IMR-90 (cell line): ENCODE data around the gene ADAMTSL4. TPM values are rescaled to one million over a fixed set of nuclear protein-coding genes. Genes with fewer than 3 reads are reported as not detected.

Experiments
- ATAC-seq: fragments of 200-7000 bp; cut with Tn5 transposase; 2 replicates; pipeline ENCODE4 v1.9.1; 2020; ENCODE audit warnings: low read depth, mild to moderate bottlenecking, moderate library complexity
- BruUV-seq: library from RNA; stranded (reverse); fragments of 400-500 nt; replicated peaks from 2 replicates; lab custom pipeline; 2021; lab: Mats Ljungman, UMichigan
- CTCF ChIA-PET: fragments of 300-600 bp; formaldehyde crosslinking; extraction: SDS; loops from one replicate; lab custom pipeline; 2021; ENCODE audit warnings: antibody characterized with exemption; lab: Yijun Ruan, JAX
- POLR2A ChIA-PET: fragments of 300-600 bp; sonication (Branson Sonifier 250); formaldehyde crosslinking; loops from one replicate; lab custom pipeline; 2022; ENCODE audit warnings: antibody characterized with exemption; ENCODE audit not compliant: unreplicated experiment; lab: Charles Lee
- DNase-seq: peaks from one replicate; pipeline ENCODE4 v3.0.0; 2013
- H2AFZ ChIP-seq: replicated peaks from 2 replicates; pipeline ENCODE3; 2013; ENCODE audit warnings: low read length, mild to moderate bottlenecking; ENCODE audit not compliant: poor library complexity
- H2AK5ac ChIP-seq: 2 replicates; pipeline ENCODE4 v1.6.1; 2013; ENCODE audit warnings: low read depth, low read length, inconsistent platforms
- H2AK9ac ChIP-seq: replicated peaks from 2 replicates; pipeline ENCODE3; 2013; ENCODE audit warnings: mild to moderate bottlenecking, low read depth, low read length, moderate library complexity; ENCODE audit not compliant: poor library complexity
- H2BK120ac ChIP-seq: 2 replicates; pipeline ENCODE4 v1.6.1; 2013; ENCODE audit warnings: low read depth, low read length, inconsistent platforms
- H2BK15ac ChIP-seq: 3 replicates; pipeline ENCODE4 v1.6.1; 2013; ENCODE audit warnings: low read depth, low read length, inconsistent platforms
- H2BK20ac ChIP-seq: 2 replicates; pipeline ENCODE4 v1.6.1; 2013; ENCODE audit warnings: low read depth, mild to moderate bottlenecking, inconsistent platforms, low read length, moderate library complexity
- H2BK5ac ChIP-seq: 2 replicates; pipeline ENCODE4 v1.6.1; 2013; ENCODE audit warnings: mild to moderate bottlenecking, low read depth, low read length, inconsistent platforms; ENCODE audit not compliant: poor library complexity, severe bottlenecking
- H3K14ac ChIP-seq: replicated peaks from 2 replicates; pipeline ENCODE4 v1.6.1; 2013; ENCODE audit warnings: low read depth, low read length, inconsistent platforms
- H3K18ac ChIP-seq: 2 replicates; pipeline ENCODE4 v1.6.1; 2013; ENCODE audit warnings: low read depth, low read length, control low read depth
- H3K23ac ChIP-seq: 2 replicates; pipeline ENCODE4 v1.6.1; 2013; ENCODE audit warnings: low read depth, low read length, inconsistent platforms
- H3K27ac ChIP-seq: 2 replicates; pipeline ENCODE4 v1.5.1; 2013; ENCODE audit warnings: mild to moderate bottlenecking, control low read depth, low read length; ENCODE audit not compliant: insufficient read depth
- H3K27me3 ChIP-seq: 2 replicates; pipeline ENCODE4 v1.6.1; 2013; ENCODE audit warnings: low read length; ENCODE audit not compliant: control insufficient read depth, insufficient read depth
- H3K36me3 ChIP-seq: 2 replicates; pipeline ENCODE4 v1.6.1; 2013; ENCODE audit warnings: low read length, mixed read lengths; ENCODE audit not compliant: control insufficient read depth, insufficient read depth
- H3K4ac ChIP-seq: 2 replicates; pipeline ENCODE4 v1.6.1; 2013; ENCODE audit warnings: low read depth, low read length, inconsistent platforms
- H3K4me1 ChIP-seq: 2 replicates; pipeline ENCODE4 v1.6.1; 2013; ENCODE audit warnings: low read length, mixed read lengths; ENCODE audit not compliant: control insufficient read depth, insufficient read depth
- H3K4me2 ChIP-seq: 2 replicates; pipeline ENCODE4 v1.6.1; 2013; ENCODE audit warnings: low read depth, mild to moderate bottlenecking, control low read depth, low read length, moderate library complexity
- H3K4me3 ChIP-seq: 2 replicates; pipeline ENCODE4 v1.5.1; 2013; ENCODE audit warnings: low read depth, mild to moderate bottlenecking, control low read depth, low read length, moderate library complexity; ENCODE audit not compliant: insufficient read depth
- H3K56ac ChIP-seq: 2 replicates; pipeline ENCODE4 v1.6.1; 2013; ENCODE audit warnings: low read length, inconsistent platforms; ENCODE audit not compliant: insufficient read depth; ENCODE audit errors: extremely low read depth
- H3K79me1 ChIP-seq, 2 experiments: 2 replicates each; pipeline ENCODE4 v1.6.1; 2013; ENCODE audit warnings: low read length in 2 of 2, inconsistent platforms in 1 of 2, low read depth in 1 of 2
- H3K9ac ChIP-seq: 2 replicates; pipeline ENCODE4 v1.6.1; 2013; ENCODE audit warnings: low read depth, low read length, control low read depth
- H3K9me1 ChIP-seq: 2 replicates; pipeline ENCODE4 v1.6.1; 2013; ENCODE audit warnings: low read length, inconsistent platforms; ENCODE audit not compliant: insufficient read depth
- H3K9me3 ChIP-seq: 2 replicates; pipeline ENCODE4 v1.6.1; 2013; ENCODE audit warnings: low read length; ENCODE audit not compliant: control insufficient read depth, insufficient read depth
- H4K20me1 ChIP-seq: 2 replicates; pipeline ENCODE4 v1.6.1; 2013; ENCODE audit warnings: low read length, inconsistent platforms; ENCODE audit not compliant: insufficient read depth
- H4K5ac ChIP-seq: 2 replicates; pipeline ENCODE4 v1.6.1; 2013; ENCODE audit warnings: mild to moderate bottlenecking, low read depth, low read length, control low read depth
- H4K8ac ChIP-seq, 2 experiments: 2 replicates each; pipeline ENCODE4 v1.6.1; 2013; ENCODE audit warnings: low read depth in 2 of 2, low read length in 2 of 2, control low read depth in 1 of 2, inconsistent platforms in 1 of 2
- H4K91ac ChIP-seq: 2 replicates; pipeline ENCODE4 v1.6.1; 2013; ENCODE audit warnings: low read depth, low read length, inconsistent platforms; ENCODE audit not compliant: insufficient read depth
- BHLHE40 ChIP-seq: fragments of 150-350 bp; IDR thresholded peaks from 2 replicates; pipeline ENCODE4 v1.6.1; 2016; ENCODE audit warnings: mild to moderate bottlenecking, low read depth, low read length
- CEBPB ChIP-seq: IDR thresholded peaks from 2 replicates; pipeline ENCODE4 v1.6.1; 2012; ENCODE audit warnings: low read depth, low read length, improper control_type of control experiment
- CHD1 ChIP-seq: IDR thresholded peaks from 2 replicates; pipeline ENCODE4 v1.6.1; 2012; ENCODE audit warnings: low read depth, low read length, improper control_type of control experiment
- FOS ChIP-seq: fragments of 150-350 bp; IDR thresholded peaks from 2 replicates; pipeline ENCODE4 v1.6.1; 2016; ENCODE audit warnings: low read depth, low read length
- MAFK ChIP-seq: IDR thresholded peaks from 2 replicates; pipeline ENCODE4 v1.6.1; 2012; ENCODE audit warnings: low read depth, low read length, improper control_type of control experiment
- MAZ ChIP-seq: IDR thresholded peaks from 2 replicates; pipeline ENCODE4 v1.6.1; 2012; ENCODE audit warnings: low read depth, mild to moderate bottlenecking, low read length, improper control_type of control experiment, moderate library complexity, borderline replicate concordance
- NFE2L2 ChIP-seq: fragments of 150-350 bp; IDR thresholded peaks from 2 replicates; pipeline ENCODE4 v1.6.1; 2016; ENCODE audit warnings: low read depth, mild to moderate bottlenecking, low read length
- POLR2A ChIP-seq: IDR thresholded peaks from 2 replicates; pipeline ENCODE4 v1.6.1; 2012; ENCODE audit warnings: mild to moderate bottlenecking, low read depth, low read length
- RAD21 ChIP-seq: IDR thresholded peaks from 2 replicates; pipeline ENCODE4 v1.6.1; 2012; ENCODE audit warnings: low read length, improper control_type of control experiment
- RCOR1 ChIP-seq: IDR thresholded peaks from 2 replicates; pipeline ENCODE4 v1.6.1; 2012; ENCODE audit warnings: mild to moderate bottlenecking, low read length, improper control_type of control experiment; ENCODE audit not compliant: insufficient replicate concordance
- RFX5 ChIP-seq: IDR thresholded peaks from 2 replicates; pipeline ENCODE4 v1.8.0; 2012; ENCODE audit warnings: low read depth, mild to moderate bottlenecking, low read length, moderate library complexity
- SMC3 ChIP-seq: fragments of 150-350 bp; IDR thresholded peaks from 2 replicates; pipeline ENCODE4 v1.6.1; 2016; ENCODE audit warnings: low read depth, mild to moderate bottlenecking, antibody characterized with exemption, low read length, moderate library complexity
- WGBS, 2 experiments: methylation state at CpG; one replicate each; pipeline versions ENCODE4 v1.1.5 to v1.1.7; 2013; ENCODE audit warnings: missing lambda C conversion rate in 2 of 2; ENCODE audit not compliant: insufficient read length in 1 of 2; ENCODE audit errors: extremely low coverage in 2 of 2; 5-methylcytosine and 5-hydroxymethylcytosine counted together
- dilution Hi-C: fragments of 300-500 bp; cut with HindIII; formaldehyde crosslinking; loops from one replicate; pipeline ENCODE4 v1.14.3; 2018; ENCODE audit warnings: low sequenced_read_pairs; ENCODE audit not compliant: unreplicated experiment
- in situ Hi-C: fragments of 300-500 bp; cut with MboI; formaldehyde crosslinking; loops from 3 replicates; pipeline ENCODE4 v1.14.3; 2019; ENCODE audit warnings: low sequenced_read_pairs, inconsistent platforms, mixed read lengths
- intact Hi-C: fragments of 100-400 bp; cut with micrococcal nuclease; formaldehyde crosslinking; loops from 2 replicates; pipeline ENCODE4 v1.10.0; 2022
- polyA plus RNA-seq, 3 experiments: library from polyadenylated mRNA; depleted of rRNA; stranded (reverse); fragments of >200 nt; gene quantifications; 2 replicates each; pipeline ENCODE4 v1.2.3, GENCODE V29; 2012; ENCODE audit warnings: low replicate concordance in 1 of 3
- total RNA-seq: library from RNA; depleted of rRNA; stranded (reverse); fragments of >200 nt; gene quantifications from 2 replicates; pipeline ENCODE4 v1.2.3, GENCODE V29; 2012
- TF ChIP-seq, protein P1 (sequence below): conservative IDR thresholded peaks from 2 replicates; pipeline ENCODE4 v1.5.1; 2012; ENCODE audit warnings: mild to moderate bottlenecking, low read depth, low read length, improper control_type of control experiment
- TF ChIP-seq, protein P2 (sequence below): fragments of 150-350 bp; IDR thresholded peaks from 2 replicates; pipeline ENCODE4 v1.6.1; 2016; ENCODE audit warnings: low read depth, mild to moderate bottlenecking, low read length, moderate library complexity, borderline replicate concordance

Gene ADAMTSL4
- total and polyA plus RNA-seq, 2 of the 4 experiments (the other 2 are of a cell fraction) = 0.54 to 12.2 TPM

DNA sequence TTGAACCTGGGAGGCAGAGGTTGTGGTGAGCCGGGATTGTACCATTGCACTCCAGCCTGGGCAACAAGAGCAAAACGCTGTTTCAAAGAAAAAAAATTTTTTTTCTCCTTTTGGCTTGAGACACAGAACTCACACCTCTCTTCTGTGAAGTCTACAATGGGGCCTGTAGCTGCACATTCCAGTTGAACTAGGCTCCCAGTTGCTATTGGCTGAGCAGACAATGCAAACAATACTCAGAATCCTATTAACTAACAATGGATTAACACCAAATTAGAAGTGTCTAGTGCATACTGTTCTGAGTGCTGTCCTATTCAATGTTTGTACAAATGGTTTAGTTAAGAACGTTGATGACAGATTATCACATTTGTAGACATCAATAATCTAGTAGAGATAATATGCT lies 47.8 kb downstream of the ADAMTSL4 start:
- no peak overlapping the region for H2AK5ac ChIP-seq
- in situ Hi-C loops = no loop called here
- H3K4me2 ChIP-seq = no peak overlapping the region
- ChIA-PET CTCF (no interaction called here), POLR2A (no interaction called here)
- BruUV-seq = no TSS peak
- TF ChIP-seq RAD21 (no peak), POLR2A (no peak), RCOR1 (no peak), CHD1 (no peak), FOS (no peak), NFE2L2 (no peak), RFX5 (no peak), MAZ (no peak), MAFK (no peak), SMC3 (no peak), CEBPB (no peak), BHLHE40 (no peak)
- TF ChIP-seq, protein P1, sequence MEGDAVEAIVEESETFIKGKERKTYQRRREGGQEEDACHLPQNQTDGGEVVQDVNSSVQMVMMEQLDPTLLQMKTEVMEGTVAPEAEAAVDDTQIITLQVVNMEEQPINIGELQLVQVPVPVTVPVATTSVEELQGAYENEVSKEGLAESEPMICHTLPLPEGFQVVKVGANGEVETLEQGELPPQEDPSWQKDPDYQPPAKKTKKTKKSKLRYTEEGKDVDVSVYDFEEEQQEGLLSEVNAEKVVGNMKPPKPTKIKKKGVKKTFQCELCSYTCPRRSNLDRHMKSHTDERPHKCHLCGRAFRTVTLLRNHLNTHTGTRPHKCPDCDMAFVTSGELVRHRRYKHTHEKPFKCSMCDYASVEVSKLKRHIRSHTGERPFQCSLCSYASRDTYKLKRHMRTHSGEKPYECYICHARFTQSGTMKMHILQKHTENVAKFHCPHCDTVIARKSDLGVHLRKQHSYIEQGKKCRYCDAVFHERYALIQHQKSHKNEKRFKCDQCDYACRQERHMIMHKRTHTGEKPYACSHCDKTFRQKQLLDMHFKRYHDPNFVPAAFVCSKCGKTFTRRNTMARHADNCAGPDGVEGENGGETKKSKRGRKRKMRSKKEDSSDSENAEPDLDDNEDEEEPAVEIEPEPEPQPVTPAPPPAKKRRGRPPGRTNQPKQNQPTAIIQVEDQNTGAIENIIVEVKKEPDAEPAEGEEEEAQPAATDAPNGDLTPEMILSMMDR = no peak
- TF ChIP-seq, protein P2, sequence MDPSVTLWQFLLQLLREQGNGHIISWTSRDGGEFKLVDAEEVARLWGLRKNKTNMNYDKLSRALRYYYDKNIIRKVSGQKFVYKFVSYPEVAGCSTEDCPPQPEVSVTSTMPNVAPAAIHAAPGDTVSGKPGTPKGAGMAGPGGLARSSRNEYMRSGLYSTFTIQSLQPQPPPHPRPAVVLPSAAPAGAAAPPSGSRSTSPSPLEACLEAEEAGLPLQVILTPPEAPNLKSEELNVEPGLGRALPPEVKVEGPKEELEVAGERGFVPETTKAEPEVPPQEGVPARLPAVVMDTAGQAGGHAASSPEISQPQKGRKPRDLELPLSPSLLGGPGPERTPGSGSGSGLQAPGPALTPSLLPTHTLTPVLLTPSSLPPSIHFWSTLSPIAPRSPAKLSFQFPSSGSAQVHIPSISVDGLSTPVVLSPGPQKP = no peak
- no peak overlapping the region for H2BK15ac ChIP-seq
- H4K91ac ChIP-seq = no peak overlapping the region
- H3K4me3 ChIP-seq = no peak overlapping the region
- H3K36me3 ChIP-seq = no peaks in the 10 kb centered on the region
- no peak overlapping the region for H4K5ac ChIP-seq
- H2AK9ac ChIP-seq = no peak overlapping the region
- H3K27ac ChIP-seq = no peak overlapping the region
- H2BK20ac ChIP-seq = no peak overlapping the region
- WGBS, 2 experiments = no CpG with 5 or more reads among the region's 3 CpGs
- dilution Hi-C loops = no loop called here
- no peak overlapping the region for H2AFZ ChIP-seq
- H3K9ac ChIP-seq = no peak overlapping the region
- no peak overlapping the region for H3K18ac ChIP-seq
- H2BK5ac ChIP-seq = no peak overlapping the region
- H3K79me1 ChIP-seq = 0 out of 4 replicates have a peak, but pooled peaks cover 0 to 7% of the 10 kb centered on the region in 2 experiments
- DNase-seq (no peak), ATAC-seq (no peak)
- H3K9me1 ChIP-seq = no peaks in the 10 kb centered on the region
- H2BK120ac ChIP-seq = no peak overlapping the region
- H3K23ac ChIP-seq = no peak overlapping the region
- peaks cover 3% of the 10 kb centered on the region; the same call in 1 of the 2 replicates for H3K4me1 ChIP-seq
- H3K9me3 ChIP-seq = no peaks in the 10 kb centered on the region
- H3K27me3 ChIP-seq = no peaks in the 10 kb centered on the region
- no peak overlapping the region for H4K8ac ChIP-seq
- H4K20me1 ChIP-seq = no peaks in the 10 kb centered on the region
- H3K4ac ChIP-seq = no peak overlapping the region
- H3K56ac ChIP-seq = no peak overlapping the region
- intact Hi-C loops = no loop called here
- no peak overlapping the region for H3K14ac ChIP-seq
